Ishikawa (cell line): ENCODE measurements around the gene TM2D3.

Experiments used
- NFIC ChIP-seq: IDR thresholded peaks from 2 replicates; pipeline ENCODE4 v1.6.1; 2012
- TCF12 ChIP-seq: IDR thresholded peaks from 2 replicates; pipeline ENCODE4 v1.6.1; 2012; ENCODE audit warnings: low read depth
- TF ChIP-seq, protein P1 (sequence below): IDR thresholded peaks from 2 replicates; pipeline ENCODE4 v1.6.1; 2012

DNA sequence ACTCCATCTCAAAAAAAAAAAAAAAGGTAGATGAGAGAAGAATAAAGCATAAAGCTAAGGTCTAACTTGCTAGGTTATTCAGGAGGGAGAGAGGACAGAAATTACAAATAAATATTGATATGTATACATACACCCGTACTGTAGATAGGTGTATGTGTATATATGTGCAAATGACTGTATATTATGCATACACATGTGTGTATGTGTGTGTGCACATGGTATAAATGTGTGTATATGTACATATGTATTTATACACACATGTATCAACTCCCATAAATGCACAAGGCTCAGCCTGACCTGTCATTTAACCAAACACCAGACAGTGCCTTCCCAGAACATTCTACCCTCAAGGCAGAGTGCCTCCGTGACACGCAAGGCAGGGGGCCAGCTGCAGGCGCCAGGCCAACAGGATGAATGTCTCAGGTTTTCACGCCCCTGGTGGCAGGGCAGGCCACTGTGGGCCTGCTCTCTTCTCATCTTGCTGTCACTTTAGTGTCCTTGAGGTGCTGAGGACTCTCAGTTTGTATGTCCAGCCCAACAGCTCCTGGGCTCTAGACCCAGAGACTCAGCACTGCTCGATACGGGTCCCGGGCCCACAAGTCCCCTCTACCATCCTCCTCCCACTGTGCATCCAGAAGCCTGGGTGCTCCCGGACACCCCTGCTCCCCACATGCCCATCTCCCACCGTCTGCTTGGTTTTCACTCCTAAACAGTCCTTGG lies 40.4 kb downstream of the TM2D3 start:
- no peak for TF ChIP-seq TCF12
- TF ChIP-seq NFIC: no peak
- TF ChIP-seq, protein P1, sequence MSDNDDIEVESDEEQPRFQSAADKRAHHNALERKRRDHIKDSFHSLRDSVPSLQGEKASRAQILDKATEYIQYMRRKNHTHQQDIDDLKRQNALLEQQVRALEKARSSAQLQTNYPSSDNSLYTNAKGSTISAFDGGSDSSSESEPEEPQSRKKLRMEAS: no peak
